Neural progenitor cell (in vitro differentiated cells): ENCODE results near the gene ADAM22.

Experiments
- CTCF ChIP-seq: fragments of 200-600 bp; sonication (generic); IDR thresholded peaks from 2 replicates; pipeline ENCODE4 v1.5.1; 2017; ENCODE audit warnings: antibody characterized with exemption, mild to moderate bottlenecking
- EZH2phosphoT487 ChIP-seq: fragments of 200-600 bp; sonication (generic); IDR thresholded peaks from 2 replicates; pipeline ENCODE4 v1.6.1; 2017; ENCODE audit warnings: antibody characterized with exemption

DNA sequence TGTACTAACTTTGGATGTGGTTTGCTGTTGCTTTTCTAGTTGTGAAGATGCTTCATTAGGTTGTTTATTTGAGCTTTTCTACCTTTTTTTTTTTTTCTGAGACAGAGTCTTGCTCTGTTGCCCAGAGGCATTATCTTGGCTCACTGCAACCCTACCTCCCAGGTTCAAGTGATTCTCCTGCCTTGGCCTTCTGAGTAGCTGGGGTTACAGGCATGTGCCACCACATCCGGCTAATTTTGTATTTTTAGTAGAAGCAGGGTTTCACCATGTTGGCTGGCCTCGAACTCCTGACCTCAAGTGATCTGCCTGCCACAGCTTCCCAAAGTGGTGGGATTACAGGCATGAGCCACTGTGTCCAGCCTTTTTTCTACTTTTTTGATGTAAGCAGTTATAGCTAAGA is 93.7 kb downstream of the ADAM22 start:
- TF ChIP-seq CTCF (no peak), EZH2phosphoT487 (no peak)
